ENCODE data around the gene TANGO2. TPM values are rescaled to one million over a fixed set of nuclear protein-coding genes. Genes with fewer than 3 reads are reported as not detected.

The TANGO2 gene
- total RNA-seq, 1 donor from 2014 or later, result 19.9 TPM

DNA sequence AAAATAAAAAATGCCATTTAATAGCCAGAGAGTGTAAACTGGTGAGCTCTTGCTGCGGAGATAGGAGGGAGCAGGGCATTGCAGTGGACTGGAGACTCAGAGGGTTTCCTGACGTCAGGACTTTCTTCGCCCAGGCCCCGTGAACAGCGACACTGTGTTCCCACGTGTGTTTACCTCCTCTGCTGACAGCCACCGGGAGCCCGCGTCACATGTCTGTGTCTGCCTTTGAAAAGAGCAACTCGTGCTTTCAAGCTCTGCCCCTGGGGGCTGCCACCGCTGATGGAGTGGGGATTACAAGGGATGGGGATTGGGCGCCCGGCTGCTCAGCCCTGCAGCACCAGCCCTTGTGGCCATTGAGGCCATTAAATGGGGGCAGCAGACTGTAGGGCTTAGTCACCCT lies 3.3 kb downstream of the TANGO2 start:
- Mint-ChIP-seq H3K9me3 (ENCODE audit: low read depth) (no peaks in the 10 kb centered on the region), H3K4me3 (ENCODE audit: low read depth) (no peak overlapping the region)

DNA sequence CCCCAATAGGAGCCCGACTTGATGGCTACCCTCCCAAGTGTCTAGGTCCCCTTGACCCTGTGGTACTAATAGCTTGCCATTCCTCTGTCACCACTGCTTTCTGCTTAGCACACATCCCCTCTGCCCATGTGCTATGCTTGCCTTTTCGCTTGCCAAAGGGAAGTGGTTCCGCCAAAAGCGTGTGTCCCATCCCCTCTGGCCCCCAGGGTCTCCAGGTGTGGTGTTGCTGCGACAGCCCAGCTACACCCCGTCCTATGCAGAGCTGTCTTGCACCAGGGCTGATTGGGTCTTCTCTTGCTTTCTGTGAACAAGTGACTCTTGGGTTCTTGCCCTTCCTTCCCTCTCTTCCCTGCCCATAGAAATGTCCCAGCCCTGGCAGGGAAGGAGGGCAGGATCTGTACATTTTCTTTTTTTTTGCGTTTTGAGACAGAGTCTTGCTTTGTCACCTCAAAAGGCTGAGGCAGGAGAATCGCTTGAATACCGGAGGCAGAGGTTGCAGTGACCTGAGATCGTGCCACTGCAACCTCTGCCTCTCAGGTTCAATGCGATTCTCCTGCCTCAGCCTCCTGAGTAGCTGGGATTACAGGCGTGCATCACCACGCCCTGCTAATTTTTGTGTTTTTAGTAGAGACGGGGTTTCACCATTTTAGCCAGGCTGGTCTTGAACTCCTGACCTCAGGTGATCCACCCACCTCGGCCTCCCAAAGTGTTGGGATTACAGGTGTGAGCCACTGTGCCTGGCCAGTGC lies 3.9 kb downstream of the TANGO2 start:
- Mint-ChIP-seq H3K27me3 (peaks cover 4% of the 10 kb centered on the region), H3K36me3 (ENCODE audit: insufficient read depth) (peaks cover 1% of the 10 kb centered on the region), H3K4me1 (ENCODE audit: low read depth) (peaks cover 8% of the 10 kb centered on the region), H3K9me3 (ENCODE audit: low read depth) (no peaks in the 10 kb centered on the region), H3K4me3 (ENCODE audit: low read depth) (no peak overlapping the region), H3K27ac (no peak overlapping the region)
- TF ChIP-seq, protein P1, sequence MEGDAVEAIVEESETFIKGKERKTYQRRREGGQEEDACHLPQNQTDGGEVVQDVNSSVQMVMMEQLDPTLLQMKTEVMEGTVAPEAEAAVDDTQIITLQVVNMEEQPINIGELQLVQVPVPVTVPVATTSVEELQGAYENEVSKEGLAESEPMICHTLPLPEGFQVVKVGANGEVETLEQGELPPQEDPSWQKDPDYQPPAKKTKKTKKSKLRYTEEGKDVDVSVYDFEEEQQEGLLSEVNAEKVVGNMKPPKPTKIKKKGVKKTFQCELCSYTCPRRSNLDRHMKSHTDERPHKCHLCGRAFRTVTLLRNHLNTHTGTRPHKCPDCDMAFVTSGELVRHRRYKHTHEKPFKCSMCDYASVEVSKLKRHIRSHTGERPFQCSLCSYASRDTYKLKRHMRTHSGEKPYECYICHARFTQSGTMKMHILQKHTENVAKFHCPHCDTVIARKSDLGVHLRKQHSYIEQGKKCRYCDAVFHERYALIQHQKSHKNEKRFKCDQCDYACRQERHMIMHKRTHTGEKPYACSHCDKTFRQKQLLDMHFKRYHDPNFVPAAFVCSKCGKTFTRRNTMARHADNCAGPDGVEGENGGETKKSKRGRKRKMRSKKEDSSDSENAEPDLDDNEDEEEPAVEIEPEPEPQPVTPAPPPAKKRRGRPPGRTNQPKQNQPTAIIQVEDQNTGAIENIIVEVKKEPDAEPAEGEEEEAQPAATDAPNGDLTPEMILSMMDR (IDR thresholded peaks at IDR 0.05; ENCODE audit: unreplicated experiment), result no peak
- DNase-seq (ENCODE audit: low spot score, unreplicated experiment), result no peak

More for the DNA sequence above, 3.3 kb downstream of the TANGO2 start:
- TF ChIP-seq, protein P1 (IDR thresholded peaks at IDR 0.05; ENCODE audit: unreplicated experiment), result no peak
- Mint-ChIP-seq H3K27me3 (peaks cover 10% of the 10 kb centered on the region), H3K4me1 (ENCODE audit: low read depth) (peaks cover 8% of the 10 kb centered on the region), H3K36me3 (ENCODE audit: insufficient read depth) (peaks cover 1% of the 10 kb centered on the region), H3K27ac (no peak overlapping the region)
- DNase-seq (ENCODE audit: low spot score, unreplicated experiment), result no peak

DNA sequence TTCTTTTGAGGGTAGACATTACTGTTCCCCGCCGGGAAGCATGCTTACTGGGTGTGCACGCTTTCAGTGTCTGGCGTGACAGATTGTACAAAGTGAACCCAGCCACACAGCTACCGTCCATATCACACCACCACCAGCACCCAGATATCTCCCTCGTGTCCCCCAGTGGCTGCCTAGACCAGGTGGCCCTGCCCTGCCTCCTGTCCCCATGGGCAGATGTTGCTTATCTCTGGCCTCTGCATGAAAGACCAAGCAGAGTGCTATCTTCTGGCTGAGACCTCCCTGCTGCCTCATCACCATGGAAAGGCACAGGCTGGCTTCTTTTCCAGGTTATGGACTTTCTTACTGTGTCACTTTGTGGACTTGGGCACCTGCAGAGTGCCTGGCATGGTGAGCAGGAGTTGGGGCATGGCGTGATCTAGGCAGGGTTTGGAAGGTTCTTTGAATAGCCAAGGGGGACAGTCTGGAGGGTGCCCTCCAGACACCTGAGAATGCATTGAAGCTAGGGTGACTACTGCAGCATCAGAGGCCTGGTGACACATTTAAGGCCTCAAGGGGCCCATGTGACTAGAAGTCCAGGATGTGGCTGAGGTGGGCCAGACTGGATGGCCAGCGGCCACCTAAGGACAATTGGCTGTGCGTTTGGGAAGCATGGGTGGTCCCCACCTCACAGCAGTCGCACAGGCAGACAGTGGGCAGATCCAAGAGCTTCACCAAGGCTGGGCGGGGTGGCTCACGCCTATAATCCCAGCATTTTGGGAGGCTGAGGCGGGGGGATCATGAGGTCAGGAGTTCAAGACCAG lies 4.7 kb downstream of the TANGO2 start:
- DNase-seq (ENCODE audit: low spot score, unreplicated experiment), result no peak
- no peak overlapping the region for H3K27ac Mint-ChIP-seq

DNA sequence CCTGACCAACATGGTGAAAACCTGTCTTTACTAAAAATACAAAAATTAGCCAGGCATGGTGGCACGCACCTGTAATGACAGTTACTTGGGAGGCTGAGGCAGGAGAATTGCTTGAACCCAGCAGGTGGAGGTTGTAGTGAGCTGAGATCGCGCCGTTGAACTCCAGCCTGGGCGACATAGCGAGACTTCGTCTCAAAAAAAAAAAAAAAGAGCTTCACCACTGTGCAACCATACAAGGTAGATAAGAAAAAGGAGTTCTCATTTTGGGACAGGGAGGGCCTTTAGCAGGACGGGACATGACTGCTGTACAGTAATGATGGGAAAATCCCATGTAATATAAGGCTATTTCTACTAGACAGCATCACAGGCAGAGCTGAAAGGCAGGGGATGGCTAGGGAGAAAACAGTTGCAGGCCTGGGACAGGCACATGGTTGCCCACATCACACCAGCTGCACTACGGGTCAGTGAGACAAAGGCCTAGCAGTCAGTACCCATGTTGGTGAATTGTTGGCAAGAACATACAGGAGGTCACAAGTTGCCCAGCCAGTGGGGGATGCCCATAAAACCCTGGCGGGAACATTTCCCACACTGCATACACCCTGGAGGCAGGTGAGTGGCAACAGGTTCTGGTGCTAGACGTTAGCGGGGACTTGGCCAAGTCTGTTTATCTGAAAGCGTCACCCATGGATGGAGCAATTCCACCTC lies 5.4 kb downstream of the TANGO2 start:
- DNase-seq (ENCODE audit: low spot score, unreplicated experiment), result no peak
- Mint-ChIP-seq H3K36me3 (ENCODE audit: insufficient read depth) (peaks cover 1% of the 10 kb centered on the region), H3K4me3 (ENCODE audit: low read depth) (no peak overlapping the region), H3K4me1 (ENCODE audit: low read depth) (peaks cover 6% of the 10 kb centered on the region), H3K27ac (no peak overlapping the region), H3K9me3 (ENCODE audit: low read depth) (no peaks in the 10 kb centered on the region), H3K27me3 (no peaks in the 10 kb centered on the region)
- TF ChIP-seq, protein P1 (IDR thresholded peaks at IDR 0.05; ENCODE audit: unreplicated experiment), result no peak

More for the DNA sequence above, 4.7 kb downstream of the TANGO2 start:
- TF ChIP-seq, protein P1 (IDR thresholded peaks at IDR 0.05; ENCODE audit: unreplicated experiment), result no peak
- no peaks in the 10 kb centered on the region for H3K9me3 Mint-ChIP-seq (ENCODE audit: low read depth)
- H3K36me3 Mint-ChIP-seq (ENCODE audit: insufficient read depth), result peaks cover 1% of the 10 kb centered on the region
- peaks cover 6% of the 10 kb centered on the region for H3K4me1 Mint-ChIP-seq (ENCODE audit: low read depth)
- H3K27me3 Mint-ChIP-seq, result no peaks in the 10 kb centered on the region
- H3K4me3 Mint-ChIP-seq (ENCODE audit: low read depth), result no peak overlapping the region

DNA sequence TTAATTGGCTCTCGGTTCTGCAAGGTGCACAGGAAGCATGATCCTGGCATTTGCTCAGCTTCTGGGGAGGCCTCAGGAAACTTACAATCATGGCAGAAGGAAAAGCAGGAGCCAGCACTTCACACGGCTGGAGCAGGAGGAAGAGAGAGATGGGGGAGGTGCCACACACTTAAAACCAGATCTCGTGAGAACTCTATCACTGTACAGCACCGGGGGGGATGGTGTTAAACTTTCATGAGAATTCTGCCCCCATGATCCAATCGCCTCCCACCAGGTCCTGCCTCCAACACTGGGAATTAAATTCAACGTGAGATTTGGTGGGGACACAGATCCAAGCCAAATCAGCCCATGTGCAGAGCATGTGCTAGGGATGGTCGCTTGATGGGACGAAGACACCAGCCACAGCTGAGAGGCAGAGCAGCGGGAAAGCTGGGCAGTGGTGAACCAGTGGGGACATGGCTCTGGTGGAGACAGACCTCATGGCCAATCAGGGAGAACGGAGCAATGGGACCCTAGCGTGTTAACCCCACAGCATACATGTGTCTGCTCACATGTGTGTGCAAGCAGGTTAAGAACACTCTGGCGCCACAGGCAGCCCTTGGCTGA lies 6.2 kb downstream of the TANGO2 start:
- peaks cover 1% of the 10 kb centered on the region for H3K4me1 Mint-ChIP-seq (ENCODE audit: low read depth)
- no peaks in the 10 kb centered on the region for H3K9me3 Mint-ChIP-seq (ENCODE audit: low read depth)
- DNase-seq (ENCODE audit: low spot score, unreplicated experiment), result no peak
- H3K27ac Mint-ChIP-seq, result peak overlapping the region; percentile 31
- no peak overlapping the region for H3K4me3 Mint-ChIP-seq (ENCODE audit: low read depth)
- no peaks in the 10 kb centered on the region for H3K27me3 Mint-ChIP-seq
- TF ChIP-seq, protein P1 (IDR thresholded peaks at IDR 0.05; ENCODE audit: unreplicated experiment), result no peak
- H3K36me3 Mint-ChIP-seq (ENCODE audit: insufficient read depth), result peaks cover 1% of the 10 kb centered on the region
